GM12878 (cell line): ENCODE results near the gene VIPR2. TPM values are rescaled to one million over a fixed set of nuclear protein-coding genes. Genes with fewer than 3 reads are reported as not detected.

ENCODE experiments used
- ATAC-seq: fragments of 200-7000 bp; cut with Tn5 transposase; 3 replicates; pipeline ENCODE4 v1.9.1; 2020; ENCODE audit warnings: mild to moderate bottlenecking, moderate library complexity
- BruUV-seq: library from RNA; stranded (reverse); fragments of 400-500 nt; replicated peaks from 2 replicates; lab custom pipeline; 2021; lab: Mats Ljungman, UMichigan
- CTCF ChIA-PET: fragments of 300-600 bp; sonication (Branson Sonifier 250); formaldehyde crosslinking; extraction: SDS; loops from one replicate; lab custom pipeline; 2021; ENCODE audit warnings: inconsistent platforms; lab: Yijun Ruan, JAX
- POLR2A ChIA-PET: fragments of 350-600 bp; formaldehyde crosslinking; extraction: SDS; loops from one replicate; lab custom pipeline; 2021; ENCODE audit warnings: inconsistent platforms; lab: Charles Lee
- RAD21 ChIA-PET: fragments of 300-600 bp; sonication (Branson Sonifier 250); formaldehyde crosslinking; loops from one replicate; lab custom pipeline; 2023; ENCODE audit warnings: antibody characterized with exemption; ENCODE audit not compliant: unreplicated experiment; lab: Charles Lee
- SMC1A ChIA-PET: fragments of 300-600 bp; sonication (Branson Sonifier 250); formaldehyde crosslinking; loops from one replicate; lab custom pipeline; 2023; ENCODE audit not compliant: unreplicated experiment, uncharacterized antibody; lab: Charles Lee
- DNase-seq: peaks from one replicate; pipeline ENCODE4 v3.0.0-alpha.2; 2011; ENCODE audit warnings: low read depth, low spot score
- FAIRE-seq: peaks from 3 replicates; lab custom pipeline; 2011; peaks lifted over from hg19 to GRCh38; lab: Jason Lieb, UNC
- H2AFZ ChIP-seq: 2 replicates; pipeline ENCODE4 v1.6.0; 2011; ENCODE audit warnings: low read depth, low read length, control low read depth; ENCODE audit not compliant: control insufficient read depth
- H3K27ac ChIP-seq: 2 replicates; pipeline ENCODE4 v1.5.1; 2011; ENCODE audit warnings: control low read depth; ENCODE audit not compliant: control insufficient read depth, insufficient read depth
- H3K27me3 ChIP-seq, 2 experiments: replicated peaks in 1 of 2; 2 replicates each; pipeline versions ENCODE4 v1.6.0 to v1.6.1; 2011; ENCODE audit warnings: low read length in 1 of 2; ENCODE audit not compliant: control insufficient read depth in 2 of 2, insufficient read depth in 2 of 2
- H3K36me3 ChIP-seq, 2 experiments: 2 replicates each; pipeline ENCODE4 v1.5.1; 2011; ENCODE audit warnings: low read length in 1 of 2; ENCODE audit not compliant: control insufficient read depth in 2 of 2, insufficient read depth in 2 of 2
- H3K4me1 ChIP-seq: 2 replicates; pipeline ENCODE4 v1.6.1; 2011; ENCODE audit warnings: mild to moderate bottlenecking, low read length, moderate library complexity, mixed read lengths; ENCODE audit not compliant: control insufficient read depth, insufficient read depth
- H3K4me2 ChIP-seq: 2 replicates; pipeline ENCODE4 v1.6.0; 2011; ENCODE audit warnings: control low read depth; ENCODE audit not compliant: control insufficient read depth, insufficient read depth
- H3K4me3 ChIP-seq: fragments of 200-600 bp; sonication (generic); 2 replicates; pipeline ENCODE4 v1.5.1; 2016
- H3K79me2 ChIP-seq: 2 replicates; pipeline ENCODE4 v1.6.0; 2011; ENCODE audit warnings: low read length; ENCODE audit not compliant: control insufficient read depth, insufficient read depth
- H3K9ac ChIP-seq: 2 replicates; pipeline ENCODE4 v1.8.0; 2011; ENCODE audit warnings: low read length, control low read depth, mixed read lengths; ENCODE audit not compliant: control insufficient read depth, insufficient read depth
- H3K9me3 ChIP-seq: replicated peaks from 3 replicates; pipeline ENCODE4 v1.5.1; 2011; ENCODE audit warnings: mild to moderate bottlenecking, low read length; ENCODE audit not compliant: control insufficient read depth, insufficient read depth
- H4K20me1 ChIP-seq: 2 replicates; pipeline ENCODE4 v1.6.0; 2011; ENCODE audit not compliant: control insufficient read depth, insufficient read depth
- ASH2L ChIP-seq: fragments of 300-600, 200-600 bp; sonication (generic); IDR thresholded peaks from 2 replicates; pipeline ENCODE4 v1.6.1; 2017; ENCODE audit warnings: low read depth, mild to moderate bottlenecking, borderline replicate concordance
- HCFC1 ChIP-seq: fragments of 150-350 bp; IDR thresholded peaks from 2 replicates; pipeline ENCODE4 v1.6.1; 2014; ENCODE audit warnings: low read length
- HDAC6 ChIP-seq: fragments of 200-600 bp; sonication (generic); IDR thresholded peaks from one replicate; pipeline ENCODE4 v1.8.0; 2017; ENCODE audit warnings: antibody characterized with exemption; ENCODE audit not compliant: unreplicated experiment
- HDGF ChIP-seq: fragments of 450-650 bp; IDR thresholded peaks from 2 replicates; pipeline ENCODE4 v1.6.1; 2016; ENCODE audit warnings: antibody characterized with exemption
- IRF3 ChIP-seq: fragments of 450-650 bp; IDR thresholded peaks from 2 replicates; pipeline ENCODE4 v1.6.1; 2014; ENCODE audit warnings: mild to moderate bottlenecking
- NBN ChIP-seq: fragments of 450-650 bp; IDR thresholded peaks from 2 replicates; pipeline ENCODE4 v1.6.1; 2016
- NFIC ChIP-seq: IDR thresholded peaks from 2 replicates; pipeline ENCODE4 v1.6.1; 2012; ENCODE audit warnings: low read depth, mild to moderate bottlenecking, inconsistent platforms, low read length, moderate library complexity
- NR2C2 ChIP-seq: IDR thresholded peaks from 2 replicates; pipeline ENCODE4 v1.6.1; 2011; ENCODE audit warnings: borderline replicate concordance, low read depth; ENCODE audit not compliant: control insufficient read depth, insufficient read length
- RELB ChIP-seq: fragments of 450-650 bp; IDR thresholded peaks from 2 replicates; pipeline ENCODE4 v1.6.1; 2017; ENCODE audit warnings: low read depth, mild to moderate bottlenecking, moderate library complexity
- SIX5 ChIP-seq: IDR thresholded peaks from 2 replicates; pipeline ENCODE4 v1.6.1; 2011; ENCODE audit warnings: mild to moderate bottlenecking, low read depth, low read length, moderate library complexity; ENCODE audit not compliant: severe bottlenecking
- USF2 ChIP-seq: IDR thresholded peaks from 2 replicates; pipeline ENCODE4 v1.6.1; 2011; ENCODE audit warnings: low read depth, low read length, improper control_type of control experiment, borderline replicate concordance
- ZBED1 ChIP-seq: IDR thresholded peaks from 2 replicates; pipeline ENCODE4 v1.6.1; 2016; ENCODE audit warnings: borderline replicate concordance
- ZNF592 ChIP-seq: fragments of 450-650 bp; IDR thresholded peaks from 2 replicates; pipeline ENCODE4 v1.6.1; 2017; ENCODE audit warnings: mild to moderate bottlenecking, moderate library complexity
- WGBS: methylation state at CpG from one replicate; pipeline ENCODE4 v1.1.6; 2016; ENCODE audit warnings: low lambda C conversion rate; ENCODE audit not compliant: insufficient replicate concordance, insufficient coverage; ENCODE audit errors: missing lambda C conversion rate; 5-methylcytosine and 5-hydroxymethylcytosine counted together
- in situ Hi-C: fragments of 300-500 bp; cut with MboI; formaldehyde crosslinking; loops from 9 replicates; pipeline ENCODE4 v1.14.3; 2018; ENCODE audit warnings: mixed read lengths
- intact Hi-C: fragments of 100-400 bp; cut with micrococcal nuclease; formaldehyde crosslinking; loops from one replicate; pipeline ENCODE4 v1.14.2; 2022; ENCODE audit not compliant: unreplicated experiment
- polyA plus RNA-seq, 11 experiments: library from polyadenylated mRNA; depleted of rRNA in 4 of 11; unstranded in 6 of 11; stranded (reverse) in 5 of 11; fragments of >200 nt; fragmentation: Nextera tagmentation in 4 of 11; fragmentation: Illumina TruSeq in 1 of 11; extraction: Ambion mirVana in 4 of 11; extraction: Trizol in 1 of 11; gene quantifications; 1 replicate in 1 of 11; 2 replicates in 10 of 11; pipeline versions ENCODE4 v1.2.1 to v1.2.3, GENCODE V29; 2011 to 2016; ENCODE audit warnings: inconsistent platforms in 2 of 11, missing spikeins in 2 of 11, low read depth in 1 of 11
- total RNA-seq, 4 experiments: library from RNA; depleted of rRNA in 3 of 4; stranded (reverse); fragments of >200 nt in 3 of 4; fragmentation: Illumina TruSeq in 1 of 4; extraction: Trizol in 1 of 4; gene quantifications; 2 replicates each; pipeline versions ENCODE4 v1.2.1 to v1.2.3, GENCODE V29; 2013 to 2021
- TF ChIP-seq, protein P1 (sequence below): IDR thresholded peaks from 2 replicates; pipeline ENCODE4 v1.6.1; 2012; ENCODE audit warnings: low read length, inconsistent platforms

Gene VIPR2
- total and polyA plus RNA-seq, 10 of the 15 experiments (the other 5 are each of a cell fraction or from before 2014, with no cell fraction given) = not detected

DNA sequence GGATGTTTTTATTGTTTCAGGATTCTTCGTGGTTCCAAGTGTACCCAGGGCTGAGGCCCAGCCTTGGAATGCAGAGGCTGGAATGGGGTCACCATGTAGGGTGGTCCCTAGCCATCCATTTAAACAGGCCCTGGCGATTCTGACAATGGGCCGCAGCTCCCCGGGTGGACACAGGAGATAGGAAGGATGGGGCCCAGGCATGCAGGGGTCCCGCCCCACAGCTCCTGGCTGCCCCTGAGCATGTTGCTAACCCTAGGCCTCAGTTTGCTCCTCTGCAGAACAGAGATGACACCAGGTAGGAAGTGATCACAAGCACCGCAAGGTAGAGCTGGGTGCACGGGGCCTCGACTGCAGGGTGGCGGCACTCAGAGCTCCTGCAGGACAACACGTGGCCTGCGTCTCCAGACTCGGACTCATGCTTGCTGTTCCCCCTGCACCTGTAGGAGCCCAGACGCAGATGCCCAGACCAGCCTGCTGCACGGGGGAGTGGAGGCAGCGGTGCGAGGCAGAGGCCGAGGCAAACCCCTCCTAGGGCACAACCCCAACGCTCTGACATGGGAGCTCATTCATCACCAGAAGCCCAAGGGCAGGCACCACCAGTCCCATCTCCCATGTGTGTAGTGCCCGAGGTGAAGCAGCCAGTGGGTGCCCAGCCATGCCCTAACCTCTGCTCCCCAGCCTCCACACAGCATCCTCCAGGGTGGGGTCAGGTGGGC lies 25.5 kb downstream of the VIPR2 start (continued):
- no peak for TF ChIP-seq ZNF592
- TF ChIP-seq HDAC6 = no peak
- TF ChIP-seq, protein P1, sequence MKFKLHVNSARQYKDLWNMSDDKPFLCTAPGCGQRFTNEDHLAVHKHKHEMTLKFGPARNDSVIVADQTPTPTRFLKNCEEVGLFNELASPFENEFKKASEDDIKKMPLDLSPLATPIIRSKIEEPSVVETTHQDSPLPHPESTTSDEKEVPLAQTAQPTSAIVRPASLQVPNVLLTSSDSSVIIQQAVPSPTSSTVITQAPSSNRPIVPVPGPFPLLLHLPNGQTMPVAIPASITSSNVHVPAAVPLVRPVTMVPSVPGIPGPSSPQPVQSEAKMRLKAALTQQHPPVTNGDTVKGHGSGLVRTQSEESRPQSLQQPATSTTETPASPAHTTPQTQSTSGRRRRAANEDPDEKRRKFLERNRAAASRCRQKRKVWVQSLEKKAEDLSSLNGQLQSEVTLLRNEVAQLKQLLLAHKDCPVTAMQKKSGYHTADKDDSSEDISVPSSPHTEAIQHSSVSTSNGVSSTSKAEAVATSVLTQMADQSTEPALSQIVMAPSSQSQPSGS = no peak

- no peaks in the 10 kb centered on the region for H3K36me3 ChIP-seq
- no peak for DNase-seq
- SMC1A ChIA-PET = no interaction called here
- no peak for ATAC-seq
- peaks cover 0 to 3% of the 10 kb centered on the region in 2 experiments; a peak in 1 of 4 replicates for H3K27me3 ChIP-seq
- intact Hi-C loops (no loop called here), in situ Hi-C loops (no loop called here)
- no peak overlapping the region for H3K4me3 ChIP-seq
- no peaks in the 10 kb centered on the region for H3K79me2 ChIP-seq
- no peaks in the 10 kb centered on the region for H3K9me3 ChIP-seq
- BruUV-seq = no TSS peak
- no peak overlapping the region for H3K4me2 ChIP-seq
- CTCF ChIA-PET = no interaction called here
- no peaks in the 10 kb centered on the region for H3K4me1 ChIP-seq
- POLR2A ChIA-PET = no interaction called here
- H2AFZ ChIP-seq = no peak overlapping the region
- no peak overlapping the region for H3K9ac ChIP-seq
- WGBS = 40% methylated on average over 10 of the region's 10 CpGs
- RAD21 ChIA-PET = no interaction called here
- no peaks in the 10 kb centered on the region for H4K20me1 ChIP-seq
- FAIRE-seq = no peak
- H3K27ac ChIP-seq = no peak overlapping the region
- no peak for TF ChIP-seq USF2
- TF ChIP-seq HCFC1 = no peak
- TF ChIP-seq NBN = no peak
- TF ChIP-seq IRF3 = no peak
- TF ChIP-seq HDGF = no peak
- TF ChIP-seq ASH2L = no peak
- TF ChIP-seq NR2C2 = no peak
- no peak for TF ChIP-seq SIX5
- no peak for TF ChIP-seq ZBED1
- no peak for TF ChIP-seq RELB
- no peak for TF ChIP-seq NFIC
Observed at GRCh38 chr7:159118623-159119022, 26.0 kb downstream of the VIPR2 start.
